CMK (cell line): Measurements from ENCODE around the gene MAP3K4.

Experiments
- DNase-seq: peaks from one replicate; pipeline ENCODE4 v3.0.0-alpha.2; 2010; ENCODE audit warnings: low read depth

Gene MAP3K4

DNA sequence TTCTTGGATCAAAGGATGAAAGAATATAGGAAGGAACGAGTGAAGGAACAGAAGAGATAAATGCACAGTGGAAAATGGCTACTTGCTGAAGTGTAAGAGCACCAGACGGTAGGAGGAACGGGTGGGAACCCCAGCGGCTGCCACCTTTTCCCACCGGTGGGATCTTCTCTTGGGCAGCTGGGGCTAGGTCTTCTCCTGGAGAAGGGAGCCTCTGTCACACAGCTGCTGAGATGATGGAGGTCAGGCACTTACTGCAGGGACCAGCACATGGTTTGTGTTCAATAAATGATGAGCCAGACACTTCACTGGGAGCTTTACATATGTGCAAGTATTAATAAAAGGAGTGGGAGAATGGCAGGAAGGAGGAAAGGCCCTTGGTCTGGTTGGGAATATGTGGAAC, 158.6 kb downstream of the MAP3K4 start:
- DNase-seq = no peak

DNA sequence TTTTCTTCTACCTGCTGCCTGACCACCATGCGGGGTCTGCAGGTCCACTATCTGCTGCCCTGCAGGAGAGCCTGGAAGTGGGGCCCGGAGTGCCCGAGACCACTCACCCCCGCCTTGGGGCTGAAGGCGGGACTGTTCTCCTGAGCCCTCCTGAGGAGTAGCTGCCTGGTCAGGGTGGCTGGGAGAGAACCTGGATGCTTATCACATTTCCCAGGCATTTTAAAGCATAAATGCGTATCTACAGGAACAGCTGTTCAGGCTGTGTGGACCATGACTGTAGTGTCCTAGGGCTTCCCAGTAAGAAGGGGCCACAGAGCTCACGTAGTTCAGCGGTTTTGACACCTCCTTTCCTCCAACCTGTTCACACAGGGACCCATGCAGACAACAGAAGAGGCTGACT, 159.0 kb downstream of the MAP3K4 start:
- DNase-seq = no peak

DNA sequence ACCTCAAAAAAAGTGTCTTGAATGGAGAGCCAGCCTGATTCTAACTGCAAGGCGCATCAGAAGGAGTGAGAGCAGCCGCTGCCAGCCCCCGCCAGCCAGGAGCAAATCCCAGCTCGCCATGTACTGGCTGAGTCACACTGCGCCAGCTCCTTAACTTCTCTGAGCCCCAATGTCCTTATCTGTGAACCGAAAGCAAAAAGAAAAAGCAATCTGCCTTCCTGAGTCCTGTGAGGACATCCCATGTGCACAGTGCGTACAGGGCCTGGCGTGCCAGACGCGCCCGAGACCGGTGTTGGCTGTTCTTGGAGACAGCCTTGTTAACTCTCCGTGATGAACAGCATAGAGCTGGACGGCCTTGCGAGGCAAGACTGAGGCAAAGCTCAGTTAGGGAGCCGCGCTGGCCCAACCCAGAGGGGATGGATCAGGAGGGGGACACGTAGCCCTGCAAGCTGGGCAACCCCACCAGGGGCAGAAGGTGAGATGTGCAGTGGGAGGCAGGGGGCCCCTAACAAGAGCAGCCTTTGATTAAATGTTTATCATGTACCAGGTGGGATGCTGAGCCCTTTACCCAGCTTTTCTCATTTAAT, 159.6 kb downstream of the MAP3K4 start:
- no peak for DNase-seq

DNA sequence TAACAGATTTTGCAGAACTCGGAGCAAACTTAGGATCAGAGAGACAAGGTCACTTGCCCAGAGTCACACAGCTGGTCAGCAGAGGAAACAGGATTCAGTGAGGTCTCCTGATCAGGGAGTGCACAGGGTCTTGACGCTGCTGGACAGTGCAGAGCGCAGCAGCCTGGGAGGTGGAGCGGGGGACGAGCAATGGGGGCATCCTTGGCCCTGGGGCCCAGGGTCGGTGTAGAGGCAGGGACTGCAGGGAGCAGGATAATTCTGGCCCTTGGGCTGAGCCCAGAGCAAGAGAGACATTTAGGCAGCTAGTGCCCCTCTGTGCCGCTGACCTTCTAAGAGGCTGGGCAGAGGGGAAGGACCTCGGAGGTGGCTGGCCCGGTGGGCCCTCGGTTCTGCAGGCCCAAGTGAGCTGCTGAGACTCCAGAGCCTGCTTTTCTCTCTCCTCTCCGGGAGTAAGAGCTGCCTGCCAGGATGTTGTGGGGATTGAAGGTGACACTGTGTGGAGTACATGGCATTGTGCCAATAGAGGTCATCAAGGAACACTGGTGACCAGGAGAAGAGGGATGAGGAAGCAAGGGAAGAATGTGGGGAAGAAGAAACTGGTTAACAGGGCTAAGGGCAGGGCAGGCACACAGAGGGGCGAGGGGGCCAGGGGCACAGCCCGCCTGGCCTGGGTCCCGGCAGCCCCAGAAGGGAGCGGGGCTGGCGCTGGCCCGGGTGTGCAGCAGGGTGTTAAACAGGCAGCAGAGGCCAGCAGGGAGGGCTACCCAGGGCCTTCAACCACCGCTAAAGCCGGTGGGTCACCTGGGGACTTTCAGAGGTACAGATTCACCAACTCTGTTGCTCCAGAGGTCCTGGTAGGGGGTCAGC, 160.3 kb downstream of the MAP3K4 start:
- no peak for DNase-seq

DNA sequence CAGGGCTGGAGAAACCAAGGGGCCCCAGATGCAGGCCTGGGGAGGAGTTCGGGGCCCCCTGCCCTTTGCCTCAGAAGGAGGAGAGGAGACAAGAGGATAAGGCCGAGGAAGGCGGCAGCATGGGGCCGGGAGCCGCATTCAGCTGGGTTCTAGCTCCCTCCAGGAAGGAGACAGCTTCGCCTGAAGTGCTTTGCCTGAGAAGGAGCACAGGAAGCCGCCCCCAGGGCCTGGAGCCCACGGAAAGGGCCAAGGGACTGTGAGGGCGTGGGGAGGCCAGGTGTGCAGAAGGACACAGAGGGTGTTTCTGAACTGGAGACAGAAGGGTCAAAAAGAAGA, 160.9 kb downstream of the MAP3K4 start:
- DNase-seq = no peak

DNA sequence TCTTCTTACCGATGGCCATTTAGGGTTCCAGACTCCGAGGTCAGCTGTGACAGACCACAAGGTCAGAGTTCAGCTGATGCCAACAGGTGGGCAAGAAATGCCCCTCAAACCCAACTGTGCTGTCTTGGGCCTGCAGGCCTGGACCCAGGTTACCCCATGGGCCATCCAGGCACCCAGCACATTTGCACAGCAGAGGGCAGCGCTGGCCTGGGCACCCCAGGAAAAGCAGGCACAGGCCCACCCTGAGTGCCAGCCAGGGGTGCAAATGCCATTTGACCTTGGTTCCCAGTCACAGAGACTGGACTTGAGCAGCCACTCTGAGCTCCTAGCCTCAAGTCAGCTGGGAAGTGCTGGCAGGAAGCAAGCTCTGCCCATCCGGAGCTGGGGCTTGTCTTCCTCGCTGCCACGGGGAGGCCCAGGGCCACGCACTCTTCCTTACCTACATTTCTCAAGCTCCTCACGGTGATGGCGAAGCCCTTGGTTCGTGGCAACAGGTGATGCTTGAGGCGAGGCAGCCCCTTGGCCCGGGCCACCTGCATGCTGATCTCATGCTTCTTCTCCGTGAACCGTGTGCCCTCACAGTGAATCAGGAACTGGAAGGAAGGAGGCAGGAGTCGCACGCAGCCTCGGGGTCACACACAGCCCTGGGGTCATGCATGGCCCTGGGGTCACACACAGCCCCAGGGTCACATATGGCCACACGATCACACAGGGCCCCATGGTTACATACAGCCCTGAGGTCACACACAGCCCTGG, 161.5 kb downstream of the MAP3K4 start:
- DNase-seq = no peak

DNA sequence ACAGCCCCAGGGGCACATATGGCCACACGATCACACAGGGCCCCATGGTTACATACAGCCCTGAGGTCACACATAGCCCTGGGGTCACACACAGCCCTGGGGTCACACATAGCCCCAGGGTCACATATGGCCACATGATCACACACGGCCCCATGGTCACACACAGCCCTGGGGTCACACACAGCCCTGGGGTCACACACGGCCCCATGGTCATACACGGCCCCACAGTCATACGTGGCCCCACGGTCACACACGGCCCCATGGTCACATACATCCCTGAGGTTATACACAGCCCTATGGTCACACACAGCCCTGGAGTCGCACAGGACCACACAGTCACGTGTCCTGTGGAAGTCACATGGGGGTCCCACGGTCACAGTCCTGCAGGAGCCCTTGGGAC, 162.2 kb downstream of the MAP3K4 start:
- no peak for DNase-seq

DNA sequence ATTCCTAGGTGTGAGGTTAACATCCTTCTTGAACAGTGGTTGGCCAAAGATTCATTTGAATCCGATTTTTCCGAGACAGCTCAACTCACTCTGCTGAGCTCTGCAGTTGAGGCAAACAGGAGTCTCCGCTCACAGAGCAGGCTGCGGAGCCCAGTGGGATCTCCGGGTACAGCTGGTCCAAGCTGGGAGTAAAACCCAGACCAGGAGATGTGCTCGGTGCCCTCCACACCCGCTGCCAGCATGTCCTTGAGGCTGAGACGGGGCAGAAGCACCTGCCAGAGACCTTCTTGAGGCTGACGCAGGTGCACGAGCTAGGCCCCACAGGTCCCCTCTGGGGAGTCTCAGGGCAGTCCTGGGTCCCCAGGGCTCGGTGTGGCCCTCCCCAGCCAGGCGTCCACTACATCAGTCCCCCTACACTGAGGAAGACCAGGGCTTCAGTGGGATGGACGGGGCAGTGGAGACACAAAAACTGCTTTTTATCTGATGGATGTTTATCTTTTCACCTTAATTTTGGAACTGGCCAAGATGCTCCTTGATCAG, 163.3 kb downstream of the MAP3K4 start:
- no peak for DNase-seq

DNA sequence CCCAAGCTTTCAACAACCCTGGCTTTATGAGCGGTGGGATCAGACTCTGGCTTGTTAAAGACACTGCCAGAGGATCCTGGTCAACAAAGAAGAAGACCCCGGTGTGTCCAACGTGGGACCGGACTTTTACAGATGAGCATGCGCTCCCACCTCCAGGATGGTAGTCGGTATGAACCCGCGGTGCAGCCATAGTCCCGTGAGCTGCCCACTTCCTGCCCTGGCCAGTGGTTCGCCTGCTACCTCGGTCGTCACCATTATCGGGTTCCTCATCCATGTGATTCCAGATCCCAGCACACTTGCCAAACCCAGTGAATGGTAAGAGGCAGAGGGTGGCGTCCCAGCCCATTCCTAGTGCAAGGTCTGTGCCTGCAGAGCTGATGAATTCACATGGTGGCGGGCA, 169.6 kb downstream of the MAP3K4 start:
- DNase-seq = no peak

DNA sequence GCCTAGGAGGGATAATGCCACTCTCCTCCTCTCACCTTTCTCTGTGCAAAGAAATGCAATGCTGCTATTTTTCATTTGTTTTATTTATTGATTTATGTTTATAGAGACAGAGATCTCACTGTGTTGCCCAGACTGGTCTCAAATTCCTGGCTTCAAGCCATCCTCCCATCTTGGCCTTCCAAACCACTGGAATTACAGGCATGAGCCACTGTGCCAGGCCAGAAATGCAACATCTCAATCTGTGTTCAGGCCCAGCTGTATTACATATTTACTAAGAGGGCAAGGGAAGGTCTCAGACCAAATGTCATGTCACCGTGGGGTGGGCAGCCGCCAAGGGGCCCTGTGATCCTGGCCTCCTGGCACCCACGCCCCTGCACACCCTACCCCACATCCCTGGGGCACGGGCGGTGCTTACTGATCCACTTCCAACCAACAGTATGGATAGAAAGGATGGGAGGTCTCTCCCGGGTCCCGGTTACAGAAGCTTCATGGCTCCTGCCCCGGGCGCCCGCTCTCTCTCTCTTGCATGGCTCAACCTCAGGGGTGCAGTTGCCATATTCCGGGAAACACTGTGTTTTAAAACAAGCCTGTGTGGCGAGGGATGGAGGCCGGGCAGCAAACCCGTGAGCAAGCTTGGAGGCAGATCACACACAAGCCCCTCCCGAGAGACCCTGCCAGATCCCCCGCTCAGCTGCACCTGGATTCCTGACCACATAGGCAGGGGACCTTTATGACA, 170.5 kb downstream of the MAP3K4 start:
- no peak for DNase-seq

DNA sequence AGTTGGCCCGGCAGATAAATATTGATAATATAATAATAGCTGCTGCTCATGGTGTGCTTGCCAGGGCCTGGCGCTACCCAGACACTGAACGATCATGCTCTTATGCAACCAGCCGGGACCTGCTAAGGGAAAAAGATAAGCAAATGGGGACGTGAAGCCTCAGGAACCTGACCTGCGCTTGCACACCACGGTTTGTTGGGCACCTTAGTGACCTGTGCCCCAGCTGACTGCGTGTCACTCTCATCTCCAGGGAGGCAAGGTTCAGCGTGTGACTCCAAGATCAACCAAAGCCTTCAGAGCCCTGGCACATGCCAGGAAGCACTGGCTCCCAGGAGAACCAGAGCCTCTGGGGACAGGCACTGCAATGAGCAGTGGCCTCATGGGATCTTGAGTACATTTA, 171.2 kb downstream of the MAP3K4 start:
- no peak for DNase-seq

DNA sequence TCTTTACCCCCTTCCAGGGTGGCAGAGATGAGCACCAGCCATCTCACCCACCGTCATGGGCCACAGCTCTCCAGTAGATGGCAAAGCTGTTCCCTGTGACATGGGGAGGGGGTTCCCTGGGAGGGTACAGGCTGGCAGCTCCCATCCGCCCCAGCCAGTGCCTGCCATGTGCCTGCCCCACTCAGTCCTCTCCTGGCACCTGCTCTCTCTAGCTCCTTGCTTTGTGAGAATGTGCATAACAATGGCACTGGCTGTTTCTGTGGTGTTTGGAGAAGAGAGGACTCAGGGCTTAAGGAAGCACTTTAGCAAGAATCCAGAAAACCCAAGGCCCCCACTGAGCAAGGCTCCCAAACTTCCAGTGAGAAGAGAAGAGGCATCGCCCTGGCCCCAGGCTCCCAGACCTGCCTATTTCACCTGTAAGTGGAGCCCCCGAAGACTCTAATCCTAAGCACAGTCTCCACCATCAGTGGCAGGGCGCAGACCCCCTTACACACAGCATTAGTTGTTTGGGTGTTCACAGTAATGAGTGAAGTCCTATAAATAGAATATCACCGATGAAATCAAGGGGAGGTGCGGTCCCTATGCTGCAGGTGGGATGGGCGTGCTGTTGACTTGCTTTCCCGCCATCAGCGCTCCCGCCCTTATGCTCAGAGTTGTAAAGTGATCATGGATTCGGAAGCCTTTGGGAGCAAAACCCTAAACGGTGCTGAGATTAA, 172.1 kb downstream of the MAP3K4 start:
- DNase-seq = no peak

DNA sequence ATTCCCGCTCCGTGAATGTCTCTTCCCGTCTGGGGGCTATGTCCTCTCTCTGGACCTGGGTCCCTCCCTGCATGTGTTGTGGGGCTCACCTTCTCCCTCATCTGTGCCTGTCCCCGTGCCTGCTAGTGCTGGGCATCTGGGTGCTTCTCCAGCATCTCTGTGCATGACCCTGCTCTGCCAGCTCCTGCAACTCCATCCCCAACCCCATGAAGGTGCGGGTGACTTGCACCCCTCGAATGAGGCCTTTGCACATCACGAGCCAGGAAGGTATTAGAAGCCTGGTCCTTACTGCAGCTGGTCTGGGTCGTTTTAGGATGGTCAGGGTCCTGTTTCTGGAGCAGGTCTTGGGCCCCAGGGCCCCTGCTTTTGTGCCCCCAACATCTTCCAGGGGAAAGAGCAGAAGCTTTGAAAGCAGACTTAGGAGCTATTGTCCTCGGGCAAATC, 172.6 kb downstream of the MAP3K4 start:
- DNase-seq = no peak

DNA sequence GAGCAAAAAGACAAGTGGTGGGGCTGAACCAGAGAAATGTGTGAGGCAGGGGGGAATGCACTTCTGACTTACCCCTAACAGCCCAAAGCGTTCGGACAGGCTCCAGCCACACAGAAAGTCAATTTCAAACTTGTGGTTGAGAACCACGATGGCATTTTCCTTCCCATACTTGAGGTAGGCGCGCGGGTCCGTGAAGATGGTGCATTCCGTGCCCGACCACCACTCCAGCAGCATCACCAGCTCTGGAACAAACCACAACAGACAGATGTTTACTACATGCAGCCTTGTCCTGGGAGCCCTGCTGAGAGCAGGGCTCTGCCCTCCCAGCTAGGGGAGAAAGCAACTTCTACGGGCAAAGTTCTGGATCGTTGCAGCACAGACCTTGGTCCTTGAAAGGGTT, 174.6 kb downstream of the MAP3K4 start:
- no peak for DNase-seq

DNA sequence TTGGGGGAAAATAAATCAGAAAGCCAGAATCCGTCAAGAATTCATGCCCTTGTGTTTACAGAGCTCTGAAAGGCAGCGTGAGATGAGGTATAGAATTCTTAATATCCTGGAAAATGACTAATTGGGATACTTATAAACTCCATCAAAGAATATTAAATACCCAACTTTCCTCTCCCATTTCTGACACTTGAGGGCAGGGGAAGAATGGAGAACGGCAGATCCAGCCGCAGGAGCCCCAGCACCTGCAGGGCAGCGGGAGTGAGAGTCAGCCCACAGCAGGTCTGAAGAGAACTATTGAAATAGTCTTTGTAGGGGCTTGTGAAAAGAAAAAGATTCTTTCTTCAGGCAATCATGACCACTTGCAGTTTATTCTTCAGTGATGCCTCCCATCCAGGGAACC, 175.1 kb downstream of the MAP3K4 start:
- no peak for DNase-seq
